Stimulated activated naive CD8-positive, alpha-beta T cell treated with anti-CD3 and anti-CD28 coated beads, Interleukin-15, amount 100 ng/mL, for 72 hours (primary cell): ENCODE results near the gene AZGP1.
A peak's percentile ranks its signal among the peaks of the same experiment; 100 is the strongest.
"Not testable (repeated sequence)": the region's sequence is repeated elsewhere in the genome, so short reads cannot be mapped to it uniquely, and the experiment has no call there.

Experiments used
- ATAC-seq: fragments of 150-1000 bp; cut with Tn5 transposase; 2 replicates; pipeline ENCODE4 v1.10.0; 2021; ENCODE audit warnings: mild to moderate bottlenecking, moderate library complexity
- DNase-seq, 2 donors: peaks; one replicate each; pipeline ENCODE4 v3.0.0; 2021 to 2022
- H3K27ac Mint-ChIP-seq, 2 donors: one replicate each; pipeline ENCODE4 v1.8.0; 2022; ENCODE audit warnings: mild to moderate bottlenecking in 2 of 2, mixed read lengths in 2 of 2, moderate library complexity in 2 of 2
- H3K27me3 Mint-ChIP-seq: one replicate; pipeline ENCODE4 v1.8.0; 2022; ENCODE audit warnings: mixed read lengths
- H3K4me1 Mint-ChIP-seq: one replicate; pipeline ENCODE4 v1.8.0; 2022; ENCODE audit warnings: mild to moderate bottlenecking, mixed read lengths
- H3K4me3 Mint-ChIP-seq, 2 donors: one replicate each; pipeline ENCODE4 v1.8.0; 2022; ENCODE audit warnings: mild to moderate bottlenecking in 2 of 2, mixed read lengths in 2 of 2, moderate library complexity in 1 of 2
- H3K9me3 Mint-ChIP-seq, 2 donors: one replicate each; pipeline ENCODE4 v1.8.0; 2022; ENCODE audit warnings: mixed read lengths in 2 of 2

Gene AZGP1

GRCh38 chr7:99980448-99980872, 4.6 kb upstream of the AZGP1 start:
- peak; percentile 48 for ATAC-seq
- not testable (repeated sequence) for H3K27ac Mint-ChIP-seq, DNase-seq, H3K4me3 Mint-ChIP-seq, H3K9me3 Mint-ChIP-seq
- peaks cover 12% of the 10 kb centered on the region for H3K27me3 Mint-ChIP-seq
- H3K4me1 Mint-ChIP-seq, result peaks cover 12% of the 10 kb centered on the region

GRCh38 chr7:99979814-99980225, 4.0 kb upstream of the AZGP1 start:
- DNase-seq (peak; percentile 54 to 64), ATAC-seq (peak; percentile 77)
- H3K4me3 Mint-ChIP-seq, H3K27ac Mint-ChIP-seq, H3K9me3 Mint-ChIP-seq: not testable (repeated sequence)
- Mint-ChIP-seq H3K4me1 (peaks cover 12% of the 10 kb centered on the region), H3K27me3 (peaks cover 16% of the 10 kb centered on the region)

GRCh38 chr7:99976626-99977025, 795 bp upstream of the AZGP1 start:
- Mint-ChIP-seq H3K4me3 (no peak overlapping the region), H3K9me3 (no peaks in the 10 kb centered on the region), H3K27me3 (peaks cover 22% of the 10 kb centered on the region), H3K4me1 (peaks cover 12% of the 10 kb centered on the region), H3K27ac (no peak overlapping the region)
- ATAC-seq, result no peak
- no peak for DNase-seq

GRCh38 chr7:99974681-99975080, 1.1 kb downstream of the AZGP1 start:
- H3K27me3 Mint-ChIP-seq, result peaks cover 35% of the 10 kb centered on the region

GRCh38 chr7:99973817-99974216, 2.0 kb downstream of the AZGP1 start:
- not testable (repeated sequence) for ATAC-seq, H3K9me3 Mint-ChIP-seq, H3K27ac Mint-ChIP-seq, H3K4me1 Mint-ChIP-seq, H3K4me3 Mint-ChIP-seq, DNase-seq
- H3K27me3 Mint-ChIP-seq, result peaks cover 35% of the 10 kb centered on the region

More at GRCh38 chr7:99974681-99975080, 1.1 kb downstream of the AZGP1 start:
- Mint-ChIP-seq H3K9me3 (no peaks in the 10 kb centered on the region), H3K4me1 (peaks cover 2% of the 10 kb centered on the region), H3K4me3 (no peak overlapping the region), H3K27ac (no peak overlapping the region)
- ATAC-seq (no peak), DNase-seq (no peak)

- peaks cover 54% of the 10 kb centered on the region for H3K27me3 Mint-ChIP-seq
- H3K4me1 Mint-ChIP-seq, result no peaks in the 10 kb centered on the region
- DNase-seq (no peak), ATAC-seq (no peak)
- no peak overlapping the region for H3K4me3 Mint-ChIP-seq
- no peaks in the 10 kb centered on the region for H3K9me3 Mint-ChIP-seq
- peak overlapping the region in 1 of 2 donors; percentile 26 for H3K27ac Mint-ChIP-seq
Observed at GRCh38 chr7:99971242-99971641, 4.6 kb downstream of the AZGP1 start.

GRCh38 chr7:99969813-99970212, 6.0 kb downstream of the AZGP1 start:
- not testable (repeated sequence) for H3K27ac Mint-ChIP-seq

GRCh38 chr7:99969298-99969697, 6.5 kb downstream of the AZGP1 start:
- H3K4me1 Mint-ChIP-seq, result no peaks in the 10 kb centered on the region
- H3K27ac Mint-ChIP-seq, result no peak overlapping the region
- no peak for DNase-seq
- H3K4me3 Mint-ChIP-seq, result no peak overlapping the region
- ATAC-seq, result no peak
- no peaks in the 10 kb centered on the region for H3K9me3 Mint-ChIP-seq
- H3K27me3 Mint-ChIP-seq, result peaks cover 62% of the 10 kb centered on the region

More at GRCh38 chr7:99969813-99970212, 6.0 kb downstream of the AZGP1 start:
- H3K4me3 Mint-ChIP-seq, ATAC-seq, DNase-seq, H3K9me3 Mint-ChIP-seq, H3K4me1 Mint-ChIP-seq: not testable (repeated sequence)
- peaks cover 57% of the 10 kb centered on the region for H3K27me3 Mint-ChIP-seq

- ATAC-seq (no peak), DNase-seq (no peak)
- H3K9me3 Mint-ChIP-seq, result no peaks in the 10 kb centered on the region
- H3K27me3 Mint-ChIP-seq, result peaks cover 50% of the 10 kb centered on the region
- no peak overlapping the region for H3K27ac Mint-ChIP-seq
- H3K4me1 Mint-ChIP-seq, result peaks cover 21% of the 10 kb centered on the region
- no peak overlapping the region for H3K4me3 Mint-ChIP-seq
Observed at GRCh38 chr7:99958564-99959227, 17.1 kb downstream of the AZGP1 start.

- Mint-ChIP-seq H3K27me3 (peaks cover 20% of the 10 kb centered on the region), H3K4me3 (no peak overlapping the region), H3K27ac (peak overlapping the region in 1 of 2 donors; percentile 68), H3K4me1 (peaks cover 30% of the 10 kb centered on the region), H3K9me3 (peaks cover 3 to 9% of the 10 kb centered on the region in 2 donors)
- ATAC-seq (no peak), DNase-seq (no peak)
Observed at GRCh38 chr7:99955247-99955646, 20.6 kb downstream of the AZGP1 start.

GRCh38 chr7:99954643-99955042, 21.2 kb downstream of the AZGP1 start:
- peak overlapping the region in 1 of 2 donors; percentile 1 for H3K4me3 Mint-ChIP-seq
- H3K27ac Mint-ChIP-seq, result not testable (repeated sequence)

GRCh38 chr7:99953649-99954048, 22.2 kb downstream of the AZGP1 start:
- peak in 1 of 2 donors; percentile 47 for DNase-seq
- Mint-ChIP-seq H3K4me1 (peaks cover 30% of the 10 kb centered on the region), H3K4me3 (no peak overlapping the region), H3K9me3 (peaks cover 3 to 9% of the 10 kb centered on the region in 2 donors), H3K27ac (peak overlapping the region; percentile 63 to 89), H3K27me3 (peaks cover 26% of the 10 kb centered on the region)
- ATAC-seq, result peak; percentile 96

More at GRCh38 chr7:99954643-99955042, 21.2 kb downstream of the AZGP1 start:
- not testable (repeated sequence) for H3K9me3 Mint-ChIP-seq, ATAC-seq, DNase-seq
- peaks cover 16% of the 10 kb centered on the region for H3K27me3 Mint-ChIP-seq
- H3K4me1 Mint-ChIP-seq, result peaks cover 30% of the 10 kb centered on the region

GRCh38 chr7:99952649-99953048, 23.2 kb downstream of the AZGP1 start:
- ATAC-seq, H3K4me3 Mint-ChIP-seq, DNase-seq, H3K9me3 Mint-ChIP-seq, H3K27ac Mint-ChIP-seq: not testable (repeated sequence)
- H3K27me3 Mint-ChIP-seq, result peaks cover 31% of the 10 kb centered on the region
- peaks cover 30% of the 10 kb centered on the region for H3K4me1 Mint-ChIP-seq

- DNase-seq, ATAC-seq, H3K9me3 Mint-ChIP-seq, H3K27ac Mint-ChIP-seq, H3K4me3 Mint-ChIP-seq: not testable (repeated sequence)
- Mint-ChIP-seq H3K27me3 (peaks cover 27% of the 10 kb centered on the region), H3K4me1 (peaks cover 26% of the 10 kb centered on the region)
Observed at GRCh38 chr7:99950819-99951218, 25.0 kb downstream of the AZGP1 start.

- Mint-ChIP-seq H3K4me3 (no peak overlapping the region), H3K27me3 (peaks cover 16% of the 10 kb centered on the region), H3K27ac (no peak overlapping the region), H3K9me3 (peaks cover 3 to 9% of the 10 kb centered on the region in 2 donors), H3K4me1 (peaks cover 18% of the 10 kb centered on the region)
- ATAC-seq (no peak), DNase-seq (no peak)
Observed at GRCh38 chr7:99949645-99950228, 26.1 kb downstream of the AZGP1 start.

GRCh38 chr7:99947608-99948007, 28.2 kb downstream of the AZGP1 start:
- DNase-seq, result no peak
- no peak for ATAC-seq
- H3K9me3 Mint-ChIP-seq, result peaks cover 3 to 9% of the 10 kb centered on the region in 2 donors
- H3K4me3 Mint-ChIP-seq, result no peak overlapping the region
- H3K27ac Mint-ChIP-seq, result no peak overlapping the region
- peaks cover 16% of the 10 kb centered on the region for H3K27me3 Mint-ChIP-seq
- H3K4me1 Mint-ChIP-seq, result peaks cover 6% of the 10 kb centered on the region
